ENCODE measurements around the gene LY6G6D.

Gene LY6G6D

DNA sequence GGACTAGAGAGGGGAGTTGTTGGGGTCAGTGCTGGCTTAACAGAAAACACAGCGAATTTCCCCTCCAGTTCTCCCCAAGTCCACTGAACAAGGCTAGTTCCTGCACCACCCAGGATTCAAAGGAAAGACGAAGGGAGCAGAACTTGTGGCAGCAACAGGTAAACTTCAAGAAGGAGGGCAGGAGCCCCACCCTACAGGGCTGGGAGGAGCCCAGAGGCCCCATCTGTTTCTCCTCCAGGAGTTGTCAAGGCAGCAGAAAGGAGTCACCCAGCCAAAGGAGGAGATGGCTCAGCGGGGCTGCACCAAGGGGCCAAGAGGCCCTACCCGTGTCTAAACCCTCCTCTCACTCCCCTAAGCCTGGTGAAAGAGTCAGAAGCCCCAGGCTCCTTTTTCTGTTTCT, 49.0 kb downstream of the LY6G6D start:
- DNase-seq (ENCODE audit: low read depth in 2 of 2) = no peak

DNA sequence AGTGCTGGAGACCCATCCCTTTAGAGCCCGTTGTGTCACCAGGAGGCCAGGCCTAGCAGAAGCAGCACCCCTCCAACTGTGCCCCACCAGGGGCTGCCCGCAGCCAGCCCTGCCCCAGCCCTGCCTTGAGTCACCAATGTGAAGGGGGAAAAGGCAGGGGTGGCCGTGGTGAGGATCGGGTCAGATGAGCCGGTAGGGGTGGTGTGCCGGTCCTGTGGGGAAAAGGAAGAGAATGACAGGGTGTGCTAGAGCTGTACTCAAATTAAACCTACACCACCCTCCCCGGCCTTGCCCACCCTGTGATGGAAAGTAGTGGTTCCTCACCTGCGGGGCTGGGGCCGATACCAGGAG, 50.4 kb downstream of the LY6G6D start:
- no peak for DNase-seq (ENCODE audit: low read depth in 2 of 2)

DNA sequence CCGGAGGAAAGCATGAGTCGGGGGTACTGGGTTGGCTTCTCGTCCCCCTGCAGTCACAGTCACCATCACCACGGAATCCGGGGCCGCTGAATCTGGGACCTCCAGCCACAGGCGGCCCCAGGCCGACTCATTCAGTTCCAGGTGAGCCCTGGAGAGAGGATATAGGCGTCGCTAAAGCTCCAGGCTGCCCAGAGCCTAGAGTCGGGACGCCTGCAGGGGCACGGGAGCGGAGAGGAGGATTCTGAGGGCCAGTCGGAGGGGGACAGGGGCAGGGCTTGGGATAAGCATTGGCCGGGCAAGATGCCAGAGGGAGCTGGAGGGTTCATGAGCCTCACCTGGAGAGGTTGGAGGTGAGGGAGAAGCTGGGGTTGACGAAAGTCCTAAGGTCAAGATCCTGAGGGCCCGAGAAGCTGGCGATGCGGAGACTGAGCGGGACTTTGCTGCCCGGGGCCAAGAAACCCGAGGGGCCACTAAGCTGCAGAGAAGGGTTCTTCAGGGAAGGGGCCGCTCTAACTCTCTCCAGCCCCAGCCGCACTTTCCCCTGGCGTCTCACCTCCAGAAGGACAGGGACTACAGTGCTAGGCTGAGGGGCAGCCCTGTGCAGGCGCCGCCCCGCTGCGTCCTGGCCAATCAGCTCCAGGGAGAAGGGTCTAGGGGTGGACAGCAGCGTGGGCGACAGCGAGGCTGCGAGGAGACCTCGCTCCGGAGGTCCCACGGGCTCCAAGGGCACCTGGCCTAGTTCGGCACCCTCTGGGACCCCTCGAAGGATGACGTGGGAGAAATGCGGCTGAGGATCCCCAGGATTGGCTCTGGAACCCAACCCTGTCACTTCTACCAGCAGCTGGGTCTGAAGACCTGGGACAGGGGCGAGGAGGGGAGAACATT, 51.0 kb downstream of the LY6G6D start:
- no peak for DNase-seq (ENCODE audit: low read depth in 2 of 2)

DNA sequence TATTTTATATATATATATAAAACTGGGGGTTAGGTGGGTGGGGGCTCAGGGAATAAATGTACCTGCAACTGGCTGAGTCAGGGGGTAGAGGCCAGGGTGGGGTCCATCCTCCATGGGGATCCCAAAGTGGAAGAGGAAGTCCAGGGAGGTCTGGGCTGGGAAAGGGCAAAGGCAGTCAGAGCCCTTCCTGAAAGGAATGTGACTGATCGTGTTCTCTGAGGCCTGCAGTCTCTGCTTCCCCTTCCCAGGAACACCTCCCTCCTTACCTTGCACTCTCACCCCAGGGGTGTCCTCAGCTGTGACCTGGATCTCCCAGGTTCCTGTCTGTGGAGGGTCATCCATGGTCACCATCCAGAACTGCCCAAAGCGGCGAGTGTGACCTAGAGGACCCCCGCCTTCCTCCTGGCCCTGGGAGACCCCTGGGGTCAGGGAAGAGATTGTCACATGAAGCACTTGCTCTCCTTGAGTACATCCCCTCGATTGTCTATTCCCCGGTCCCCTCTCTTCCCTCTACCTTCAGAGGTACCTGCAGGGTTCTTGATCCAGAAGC, 52.0 kb downstream of the LY6G6D start:
- no peak for DNase-seq (ENCODE audit: low read depth in 2 of 2)

Measured in fibroblast of skin of left quadriceps (primary cell).